GM19239 (cell line): ENCODE data around the gene LMBR1L.
"Not testable (repeated sequence)": the region's sequence is repeated elsewhere in the genome, so short reads cannot be mapped to it uniquely, and the experiment has no call there.

Source experiments
- DNase-seq: peaks from one replicate; pipeline ENCODE4 v3.0.0; 2011; ENCODE audit warnings: low spot score; ENCODE audit not compliant: insufficient read length
- FAIRE-seq: peaks from 2 replicates; lab custom pipeline; 2011; peaks lifted over from hg19 to GRCh38; lab: Jason Lieb, UNC

Gene LMBR1L, protein sequence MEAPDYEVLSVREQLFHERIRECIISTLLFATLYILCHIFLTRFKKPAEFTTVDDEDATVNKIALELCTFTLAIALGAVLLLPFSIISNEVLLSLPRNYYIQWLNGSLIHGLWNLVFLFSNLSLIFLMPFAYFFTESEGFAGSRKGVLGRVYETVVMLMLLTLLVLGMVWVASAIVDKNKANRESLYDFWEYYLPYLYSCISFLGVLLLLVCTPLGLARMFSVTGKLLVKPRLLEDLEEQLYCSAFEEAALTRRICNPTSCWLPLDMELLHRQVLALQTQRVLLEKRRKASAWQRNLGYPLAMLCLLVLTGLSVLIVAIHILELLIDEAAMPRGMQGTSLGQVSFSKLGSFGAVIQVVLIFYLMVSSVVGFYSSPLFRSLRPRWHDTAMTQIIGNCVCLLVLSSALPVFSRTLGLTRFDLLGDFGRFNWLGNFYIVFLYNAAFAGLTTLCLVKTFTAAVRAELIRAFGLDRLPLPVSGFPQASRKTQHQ

DNA sequence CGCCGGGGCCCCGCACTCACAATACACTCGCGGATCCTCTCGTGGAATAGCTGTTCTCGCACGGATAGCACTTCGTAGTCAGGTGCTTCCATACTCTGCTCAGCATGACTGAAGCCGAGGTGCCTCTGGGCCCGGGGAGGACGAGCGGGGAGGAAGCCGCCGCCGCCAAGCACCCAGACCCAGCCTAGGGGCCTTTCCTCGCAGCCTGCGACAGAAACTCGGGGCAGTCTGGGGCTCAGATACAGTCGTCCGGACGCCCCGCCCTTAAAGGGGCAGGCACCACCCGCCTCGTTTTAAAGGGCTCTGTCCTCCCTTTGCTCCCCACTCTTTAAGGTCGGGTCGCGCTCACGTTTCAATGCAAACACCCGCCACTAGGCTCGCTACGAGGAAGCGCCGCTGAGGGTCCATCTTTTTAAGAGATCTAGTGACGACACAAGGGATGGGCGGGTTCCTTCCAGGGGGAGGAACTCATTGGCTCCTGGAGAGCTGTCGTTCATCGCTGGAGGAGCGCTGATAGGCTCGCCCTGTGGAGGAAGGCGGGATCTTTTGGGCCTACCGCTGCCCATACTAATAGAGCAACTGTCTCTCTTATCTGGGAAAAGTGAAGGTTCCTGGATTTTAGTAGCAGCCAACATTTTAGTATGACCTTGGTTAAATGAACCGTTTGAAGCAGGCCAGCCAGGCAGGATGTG lies at the start of gene LMBR1L:
LMBR1L (minus strand) TSS at position 384 of the 692 bp plus-strand sequence; CDS start at position 92, 292 bp downstream.
- peak; percentile 99 for FAIRE-seq
- DNase-seq: peak; percentile 92

DNA sequence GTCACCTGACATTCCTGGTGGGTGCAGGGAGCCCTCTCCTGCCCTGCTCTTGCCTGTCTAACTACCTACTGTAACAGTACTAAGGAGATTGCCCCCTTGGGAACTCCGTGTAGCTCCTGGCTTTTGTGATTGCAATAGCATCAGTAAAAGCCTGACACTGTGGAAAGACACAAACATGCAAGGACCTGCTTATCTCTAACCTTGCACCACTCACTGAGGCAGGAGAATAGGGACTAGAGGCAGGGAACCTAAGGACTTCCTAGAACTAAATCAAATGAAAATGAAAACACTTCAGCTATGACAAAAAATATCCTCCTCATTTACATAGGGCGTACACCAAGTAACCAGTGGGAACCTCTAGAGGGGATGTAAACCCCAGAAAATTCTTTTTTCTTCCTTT lies 49.8 kb upstream of the LMBR1L start:
- DNase-seq: no peak
- FAIRE-seq: no peak

DNA sequence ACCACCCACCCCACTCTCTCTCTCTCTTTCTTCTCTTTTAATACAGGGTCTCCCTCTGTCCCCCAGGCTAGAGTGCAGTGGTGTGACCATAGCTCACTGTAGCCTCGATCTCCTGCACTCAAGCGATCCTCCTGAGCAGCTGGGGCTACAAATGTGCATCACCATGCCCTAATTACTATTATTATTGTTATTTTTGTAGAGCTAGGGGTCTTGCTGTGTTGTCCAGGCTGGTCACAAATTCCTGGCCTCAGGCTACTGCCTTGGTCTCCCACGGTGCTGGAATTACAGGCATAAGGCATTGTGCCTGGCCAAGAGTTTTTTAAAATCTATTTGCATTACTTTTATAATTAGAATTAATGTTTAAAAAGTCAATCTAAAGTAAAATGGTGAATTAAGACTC lies 43.6 kb upstream of the LMBR1L start:
- FAIRE-seq (no peak), DNase-seq (no peak)

DNA sequence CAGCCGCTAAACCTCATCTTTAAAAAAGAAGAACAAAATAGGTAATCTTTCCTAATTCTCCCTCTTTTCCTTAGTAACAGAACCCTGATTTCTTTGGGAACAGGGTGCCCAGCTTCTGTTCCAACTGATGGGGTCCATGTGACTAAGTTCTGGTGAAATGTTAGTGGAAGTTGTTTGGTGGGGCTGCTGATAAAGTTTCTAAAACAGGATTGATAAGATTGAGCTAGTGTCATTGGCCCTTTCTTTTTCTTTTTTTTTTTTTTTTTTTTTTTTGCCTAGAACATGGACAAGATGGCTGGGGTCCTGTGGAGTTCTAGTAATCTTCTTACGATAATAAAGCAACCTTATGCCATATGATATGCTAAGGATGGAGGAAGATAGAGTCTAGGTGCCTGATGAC lies 36.7 kb upstream of the LMBR1L start:
- FAIRE-seq: no peak
- DNase-seq: no peak

DNA sequence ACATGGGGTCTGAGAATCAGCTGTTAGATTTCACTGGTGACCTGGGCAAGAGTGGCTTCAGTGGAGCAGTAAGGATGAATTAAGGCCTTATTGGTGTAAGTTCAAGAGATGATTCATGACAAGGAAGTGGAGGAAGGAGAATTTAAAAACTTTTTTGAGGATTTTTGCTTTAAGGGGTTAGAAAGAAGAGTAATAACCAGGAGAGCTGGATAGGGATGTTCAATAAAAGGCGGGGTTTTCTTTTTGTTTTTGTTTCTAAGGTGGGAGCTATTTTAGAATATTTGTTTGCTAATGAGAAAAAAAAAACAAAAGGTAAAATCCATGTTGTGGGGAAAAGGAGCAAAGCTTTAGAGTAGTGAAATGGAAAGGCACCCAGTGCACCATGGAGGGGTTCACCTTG lies 35.8 kb upstream of the LMBR1L start:
- no peak for DNase-seq
- no peak for FAIRE-seq

DNA sequence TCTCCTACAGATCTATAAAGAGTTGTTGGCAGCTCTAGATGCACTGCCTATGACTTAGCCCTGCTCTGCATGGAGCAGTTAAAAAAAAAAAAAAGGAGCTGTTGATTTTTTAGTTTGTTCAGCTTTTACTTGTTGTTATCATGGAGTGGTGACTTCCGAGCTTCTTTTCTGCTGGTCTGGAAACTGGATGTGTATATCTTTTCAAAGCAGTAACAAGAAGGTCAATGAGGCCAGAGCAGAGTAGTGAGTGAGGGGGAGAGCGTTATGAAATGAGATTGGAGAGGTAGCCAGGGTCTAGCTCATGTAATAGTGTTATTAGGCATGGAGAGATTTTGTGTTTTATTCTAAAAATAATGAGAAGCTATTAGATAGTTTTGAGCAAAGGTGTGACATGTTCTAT lies 33.7 kb upstream of the LMBR1L start:
- FAIRE-seq (no peak), DNase-seq (no peak)

DNA sequence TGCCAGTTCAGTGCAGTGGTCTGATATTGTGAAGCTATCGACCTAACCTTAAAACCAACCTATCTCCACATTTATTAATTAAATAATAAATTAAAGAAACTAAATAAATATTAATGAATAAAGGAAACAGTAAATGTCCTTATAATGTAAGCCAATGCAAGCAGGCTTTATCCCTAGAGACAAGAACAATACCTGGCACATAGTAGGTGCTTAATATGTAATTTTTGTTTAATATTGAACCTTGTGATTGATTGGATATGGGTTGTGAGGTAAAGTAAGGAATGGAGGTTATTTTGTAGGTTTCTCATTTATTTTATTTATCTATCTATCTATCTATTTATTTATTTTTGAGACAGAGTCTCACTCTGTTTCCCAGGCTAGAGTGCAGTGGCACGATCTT lies 28.4 kb upstream of the LMBR1L start:
- no peak for DNase-seq
- FAIRE-seq: no peak

DNA sequence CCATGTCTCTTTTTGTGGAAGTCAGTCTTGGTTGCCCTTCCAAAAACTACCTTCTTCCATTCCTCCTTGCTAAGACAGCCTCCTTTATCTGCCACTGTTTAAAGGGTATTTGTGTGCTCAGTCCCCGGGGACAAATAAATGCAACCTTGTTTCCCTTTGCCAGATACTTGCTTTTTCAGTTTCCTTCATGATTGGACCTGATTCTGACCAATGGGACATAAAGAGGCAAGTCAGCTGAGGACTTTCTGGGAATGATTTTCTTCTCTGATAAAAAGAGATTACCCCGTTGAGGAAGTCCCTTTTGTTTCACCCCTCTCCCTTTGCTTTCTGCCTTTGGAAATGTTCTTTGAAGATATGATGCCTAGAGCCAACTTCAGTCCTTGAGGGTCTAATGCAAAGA lies 27.9 kb upstream of the LMBR1L start:
- DNase-seq: no peak
- no peak for FAIRE-seq

DNA sequence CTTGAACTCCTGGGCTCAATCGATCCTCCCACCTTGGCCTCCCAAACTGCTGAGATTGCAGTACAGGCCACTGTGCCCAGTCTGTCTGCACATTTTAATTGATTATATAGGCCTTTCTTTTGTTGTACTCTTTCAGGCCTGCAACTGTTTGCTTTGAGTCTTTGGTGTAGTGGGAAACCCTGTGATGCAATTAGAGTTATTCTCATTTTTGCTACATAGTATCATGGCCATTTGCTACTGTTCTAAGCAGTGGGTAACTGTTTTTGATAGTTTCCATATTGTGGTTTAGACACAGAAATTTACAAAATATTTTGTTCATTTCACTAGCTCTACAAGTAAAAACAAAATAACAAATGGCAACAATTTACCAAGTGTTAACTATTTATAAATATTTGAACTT lies 26.8 kb upstream of the LMBR1L start:
- FAIRE-seq (peak; percentile 52), DNase-seq (no peak)

DNA sequence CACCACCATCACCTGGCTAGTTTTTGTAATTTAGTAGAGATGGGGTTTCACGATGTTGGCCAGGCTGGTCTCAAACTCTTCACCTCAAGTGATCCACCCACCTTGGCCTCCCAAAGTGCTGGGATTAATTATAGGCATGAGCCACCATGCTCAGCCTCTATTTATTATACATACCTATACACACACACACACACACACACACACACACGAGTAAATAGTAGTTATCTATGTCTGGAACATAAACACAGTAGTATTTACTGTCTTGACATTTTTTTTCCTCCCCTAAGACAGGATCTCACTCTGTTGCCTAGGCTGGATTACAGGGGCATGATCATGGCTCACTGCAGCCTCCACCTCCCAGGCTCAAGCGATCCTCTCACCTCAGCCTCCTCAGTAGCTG lies 26.4 kb upstream of the LMBR1L start:
- FAIRE-seq, DNase-seq: not testable (repeated sequence)

DNA sequence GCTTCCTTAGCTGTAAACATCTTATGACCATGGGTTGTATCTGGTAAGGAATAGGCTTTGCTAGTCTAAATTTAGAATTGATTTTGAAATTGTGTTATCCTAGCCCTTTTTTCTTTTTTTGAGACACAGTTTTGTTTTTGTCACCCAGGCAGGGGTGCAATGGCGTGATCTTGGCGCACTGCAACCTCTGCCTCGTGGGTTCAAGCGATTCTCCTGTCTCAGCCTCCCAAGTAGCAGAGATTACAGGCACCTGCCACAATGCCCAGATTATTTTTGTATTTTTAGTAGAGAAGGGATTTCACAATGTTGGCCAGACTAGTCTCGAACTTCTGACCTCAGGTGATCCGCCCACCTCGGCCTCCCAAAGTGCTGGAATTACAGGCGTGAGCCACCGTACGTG lies 22.9 kb upstream of the LMBR1L start:
- no peak for DNase-seq
- FAIRE-seq: no peak

DNA sequence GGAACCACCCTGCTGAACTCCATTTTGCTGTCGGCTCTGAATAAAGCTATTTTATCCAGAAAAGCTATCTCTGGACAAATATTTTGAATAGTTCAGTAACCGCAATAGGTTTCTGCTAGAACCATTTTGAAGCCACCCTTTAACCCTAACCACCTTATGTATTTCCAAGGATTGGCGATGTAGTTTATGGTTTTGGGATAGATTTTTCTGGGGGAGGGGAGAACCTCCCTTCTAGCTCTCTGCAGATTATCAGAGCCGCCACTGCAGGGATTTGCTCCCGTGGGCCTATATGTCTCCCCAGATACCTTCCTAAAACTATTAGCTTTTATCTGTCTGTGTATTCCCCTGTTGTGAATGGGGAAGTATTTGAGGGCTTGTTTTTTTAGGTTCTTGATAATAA lies 22.4 kb upstream of the LMBR1L start:
- FAIRE-seq: no peak

DNA sequence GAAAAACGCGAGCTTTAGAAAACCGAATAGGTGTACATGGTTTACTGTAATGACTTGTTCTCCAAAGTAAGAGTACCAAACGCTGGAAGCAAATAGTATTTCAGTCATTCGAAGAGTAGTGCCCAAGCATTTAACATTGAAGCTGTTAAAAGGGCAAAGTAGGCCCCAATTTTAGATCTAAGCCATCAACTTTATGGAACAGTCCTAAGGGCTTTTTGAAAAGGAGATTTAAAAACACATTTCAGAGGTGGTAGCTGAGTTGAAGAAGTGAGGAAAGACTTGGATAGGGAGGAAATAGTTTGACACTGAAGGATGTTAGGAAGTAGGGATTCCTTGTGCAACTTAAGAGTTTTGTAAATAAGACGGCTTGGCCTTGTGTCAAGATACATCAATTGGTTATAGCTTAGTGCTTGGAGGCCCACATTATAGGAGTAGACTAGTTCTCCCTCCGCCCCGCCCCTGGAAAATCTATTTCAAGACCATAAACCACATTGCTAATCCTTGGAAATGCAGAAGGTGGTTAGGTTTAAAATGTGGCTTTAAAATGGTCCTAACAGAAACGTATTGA lies 21.3 kb upstream of the LMBR1L start:
- DNase-seq: no peak
- no peak for FAIRE-seq

More for the DNA sequence above, 22.4 kb upstream of the LMBR1L start:
- DNase-seq: no peak

DNA sequence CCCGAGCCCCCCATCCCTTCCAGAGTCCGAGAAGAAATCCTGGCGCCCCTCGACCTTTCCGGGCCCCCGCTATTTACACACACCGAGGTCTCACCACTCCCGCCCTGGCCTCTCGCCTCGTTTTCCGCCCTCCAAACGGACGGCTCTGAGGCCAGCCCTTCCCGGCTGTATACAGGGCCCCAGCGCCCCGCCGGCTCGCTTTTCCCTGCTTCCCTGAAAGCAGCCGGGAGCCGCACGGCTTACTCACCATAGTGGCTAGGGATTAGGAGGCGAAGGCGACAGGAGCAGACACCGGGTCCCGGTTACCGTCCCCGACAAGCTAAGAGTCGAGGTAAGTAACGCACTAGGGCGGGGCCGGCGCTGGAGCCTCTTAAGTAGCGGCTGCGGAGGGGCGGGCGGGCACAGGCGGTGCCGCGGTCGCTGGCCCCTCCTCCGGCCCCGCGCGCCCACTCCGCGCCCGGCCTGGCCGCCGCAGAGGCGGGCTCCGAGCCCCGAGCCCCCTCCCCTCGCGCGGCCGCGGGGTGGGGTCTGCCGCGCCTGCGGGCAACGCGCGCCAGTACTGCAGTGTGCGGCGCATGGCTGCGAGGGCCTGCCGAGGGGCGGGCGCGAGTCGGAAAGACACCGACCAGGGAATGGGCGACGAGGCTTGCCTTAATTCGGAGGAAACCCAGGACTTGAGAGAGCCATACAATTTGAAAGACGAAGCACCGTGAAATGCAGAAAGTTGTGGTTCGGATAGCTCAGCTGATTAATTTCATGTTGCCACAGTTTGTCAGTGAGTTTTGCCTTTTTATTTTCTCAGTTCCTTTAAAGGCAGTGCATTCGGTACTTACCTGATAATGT lies 20.6 kb upstream of the LMBR1L start, which contains the start of gene TUBA1B:
TUBA1B (minus strand) TSS at position 345 of the 843 bp plus-strand sequence; CDS start at position 250, 95 bp downstream.
- no peak for FAIRE-seq
- DNase-seq: peak; percentile 75

DNA sequence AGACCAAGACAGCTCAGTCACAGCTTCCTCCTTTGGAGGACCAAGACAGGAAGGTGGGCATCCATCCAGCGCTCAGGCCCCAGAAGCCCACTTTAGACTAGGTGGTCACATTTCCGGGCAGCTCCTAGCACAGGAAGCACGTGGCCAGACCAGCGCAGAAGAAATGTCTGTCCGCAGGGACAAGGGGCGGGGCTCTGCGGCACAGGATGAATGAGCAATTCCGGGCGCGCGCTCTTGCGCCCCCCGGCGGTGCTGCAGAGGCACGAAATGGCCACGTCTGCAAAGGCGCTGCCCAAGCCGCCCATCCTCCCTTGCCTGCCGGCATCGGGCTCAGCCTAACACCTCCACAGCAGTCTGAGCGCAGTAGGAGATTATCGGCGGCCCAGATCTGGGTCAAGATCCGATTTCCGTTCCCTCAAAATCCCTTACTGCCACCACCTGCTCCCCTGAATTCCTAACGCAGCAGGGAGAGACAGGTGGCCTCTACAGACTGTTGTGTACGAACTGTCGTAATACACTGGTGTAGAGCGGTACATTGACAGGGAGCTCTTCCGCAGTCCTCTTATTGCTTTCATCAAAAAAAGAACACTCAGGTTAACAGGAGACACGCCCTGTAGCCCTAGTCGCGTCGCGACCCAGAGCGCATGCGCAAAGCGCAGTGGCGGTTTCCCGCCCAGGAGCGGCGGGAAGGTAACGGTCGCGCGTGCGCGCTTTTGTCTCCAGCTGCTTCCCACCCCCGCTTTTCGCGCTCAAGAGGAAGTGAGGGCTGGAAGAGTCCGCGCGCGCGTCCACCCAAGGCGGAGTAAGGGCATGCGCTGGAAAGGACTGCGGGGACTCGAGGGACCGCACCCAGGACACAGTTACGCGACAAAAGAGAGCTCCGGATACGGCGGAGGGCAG lies 19.8 kb upstream of the LMBR1L start:
- FAIRE-seq: peak; percentile 63
- peak; percentile 76 for DNase-seq

DNA sequence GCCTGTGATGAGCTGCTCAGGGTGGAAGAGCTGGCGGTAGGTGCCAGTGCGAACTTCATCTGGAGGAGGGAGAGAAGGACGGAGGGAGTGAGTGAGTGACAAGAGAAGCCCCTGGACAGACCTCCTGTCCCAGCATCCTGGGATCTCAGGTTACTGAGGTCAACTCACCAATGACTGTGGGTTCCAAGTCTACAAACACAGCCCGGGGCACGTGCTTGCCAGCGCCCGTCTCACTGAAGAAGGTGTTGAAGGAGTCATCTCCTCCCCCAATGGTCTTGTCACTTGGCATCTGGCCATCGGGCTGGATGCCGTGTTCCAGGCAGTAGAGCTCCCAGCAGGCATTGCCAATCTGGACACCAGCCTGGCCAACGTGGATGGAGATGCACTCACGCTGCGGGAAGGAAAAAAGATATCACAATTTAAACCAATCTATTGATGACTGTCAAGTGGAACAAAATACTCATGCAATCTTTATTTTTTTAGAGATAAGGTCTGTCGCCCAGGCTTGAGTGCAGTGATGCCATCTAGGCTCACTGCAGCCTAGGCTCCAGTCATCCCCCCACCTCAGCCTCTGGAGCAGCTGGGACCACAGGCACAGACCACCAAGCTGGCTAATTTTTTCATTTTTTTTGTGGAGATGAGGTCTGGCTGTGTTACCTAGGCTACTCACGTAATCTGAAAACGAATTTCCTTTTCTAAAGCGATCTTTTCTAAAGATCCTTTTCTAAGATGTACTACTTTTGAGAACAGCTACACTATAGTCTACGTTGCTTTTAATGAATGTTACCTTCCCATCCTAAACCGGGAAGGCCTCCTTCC lies 18.9 kb upstream of the LMBR1L start:
- no peak for FAIRE-seq

DNA sequence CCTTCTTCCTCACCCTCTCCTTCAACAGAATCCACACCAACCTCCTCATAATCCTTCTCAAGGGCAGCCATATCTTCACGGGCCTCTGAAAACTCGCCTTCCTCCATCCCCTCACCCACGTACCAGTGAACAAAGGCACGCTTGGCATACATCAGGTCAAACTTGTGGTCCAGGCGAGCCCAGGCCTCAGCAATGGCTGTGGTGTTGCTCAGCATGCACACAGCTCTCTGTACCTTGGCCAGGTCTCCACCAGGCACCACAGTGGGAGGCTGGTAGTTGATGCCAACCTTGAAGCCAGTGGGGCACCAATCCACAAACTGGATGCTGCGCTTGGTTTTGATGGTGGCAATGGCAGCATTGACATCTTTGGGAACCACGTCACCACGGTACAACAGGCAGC lies 17.3 kb upstream of the LMBR1L start:
- DNase-seq, FAIRE-seq: not testable (repeated sequence)

More for the DNA sequence above, 18.9 kb upstream of the LMBR1L start:
- DNase-seq: no peak
